HG02840 (cell line): Measurements from ENCODE around the gene SCUBE1.

ENCODE experiments used
- ATAC-seq: cut with Tn5 transposase; IDR thresholded peaks from one replicate; pipeline ENCODE4 v1.9.1; 2021; ENCODE audit warnings: mild to moderate bottlenecking, moderate library complexity, moderate number of reproducible peaks; ENCODE audit not compliant: unreplicated experiment, low FRiP score

The SCUBE1 gene

GRCh38 chr22:43243324-43243723 lies 99.8 kb downstream of the SCUBE1 start:
- no peak for ATAC-seq

- no peak for ATAC-seq
Measured at GRCh38 chr22:43242627-43243026, 100.5 kb downstream of the SCUBE1 start.

GRCh38 chr22:43241699-43242386 lies 101.3 kb downstream of the SCUBE1 start:
- ATAC-seq, result no peak

GRCh38 chr22:43241138-43241597 lies 102.0 kb downstream of the SCUBE1 start:
- ATAC-seq, result no peak

GRCh38 chr22:43240614-43241013 lies 102.6 kb downstream of the SCUBE1 start:
- ATAC-seq, result no peak

- ATAC-seq, result no peak
Measured at GRCh38 chr22:43239956-43240355, 103.2 kb downstream of the SCUBE1 start.

GRCh38 chr22:43239193-43239780 lies 103.9 kb downstream of the SCUBE1 start:
- ATAC-seq, result no peak

GRCh38 chr22:43238526-43239006 lies 104.6 kb downstream of the SCUBE1 start:
- no peak for ATAC-seq

GRCh38 chr22:43237280-43237679 lies 105.9 kb downstream of the SCUBE1 start:
- ATAC-seq, result no peak

- ATAC-seq, result no peak
Measured at GRCh38 chr22:43236411-43237166, 106.6 kb downstream of the SCUBE1 start.

GRCh38 chr22:43235445-43236409 lies 107.4 kb downstream of the SCUBE1 start:
- no peak for ATAC-seq

- no peak for ATAC-seq
Measured at GRCh38 chr22:43234264-43234988, 108.7 kb downstream of the SCUBE1 start.

- ATAC-seq, result no peak
Measured at GRCh38 chr22:43233529-43233928, 109.6 kb downstream of the SCUBE1 start.

GRCh38 chr22:43232445-43232844 lies 110.7 kb downstream of the SCUBE1 start:
- no peak for ATAC-seq

GRCh38 chr22:43231724-43232034 lies 111.5 kb downstream of the SCUBE1 start:
- ATAC-seq, result no peak

GRCh38 chr22:43230971-43231723 lies 112.0 kb downstream of the SCUBE1 start:
- no peak for ATAC-seq

GRCh38 chr22:43230571-43230970 lies 112.6 kb downstream of the SCUBE1 start:
- ATAC-seq, result no peak

GRCh38 chr22:43228863-43229262 lies 114.3 kb downstream of the SCUBE1 start:
- ATAC-seq, result no peak

GRCh38 chr22:43228330-43228729 lies 114.8 kb downstream of the SCUBE1 start:
- ATAC-seq, result no peak
